Endothelial cell (in vitro differentiated cells): ENCODE results near the gene RNF222. TPM values are rescaled to one million over a fixed set of nuclear protein-coding genes. Genes with fewer than 3 reads are reported as not detected.

Experiments
- DNase-seq: peaks from one replicate; pipeline ENCODE4 v3.0.0; 2021; ENCODE audit warnings: low spot score
- H3K27ac Mint-ChIP-seq: one replicate; pipeline ENCODE4 v1.8.0; 2021; ENCODE audit warnings: mixed read lengths, inconsistent platforms; ENCODE audit not compliant: unreplicated experiment
- H3K27me3 Mint-ChIP-seq: one replicate; pipeline ENCODE4 v1.8.0; 2021; ENCODE audit warnings: mild to moderate bottlenecking, moderate library complexity, mixed read lengths, inconsistent platforms; ENCODE audit not compliant: unreplicated experiment
- H3K36me3 Mint-ChIP-seq: one replicate; pipeline ENCODE4 v1.8.0; 2021; ENCODE audit warnings: mild to moderate bottlenecking, low read depth, mixed read lengths, inconsistent platforms; ENCODE audit not compliant: unreplicated experiment
- H3K4me1 Mint-ChIP-seq: one replicate; pipeline ENCODE4 v1.8.0; 2021; ENCODE audit warnings: mild to moderate bottlenecking, mixed read lengths, inconsistent platforms; ENCODE audit not compliant: unreplicated experiment
- H3K4me3 Mint-ChIP-seq: one replicate; pipeline ENCODE4 v1.8.0; 2021; ENCODE audit warnings: mild to moderate bottlenecking, mixed read lengths, inconsistent platforms; ENCODE audit not compliant: unreplicated experiment
- H3K9me3 Mint-ChIP-seq: one replicate; pipeline ENCODE4 v1.8.0; 2021; ENCODE audit warnings: mixed read lengths, inconsistent platforms; ENCODE audit not compliant: unreplicated experiment
- total RNA-seq: library from RNA; stranded (reverse); fragmentation: NEBNext Ultra II Directional; extraction: Animal tissue kit (Norgen Biotek cat#: 25700); gene quantifications from one replicate; pipeline ENCODE4 v1.2.1, GENCODE V29; 2021; ENCODE audit not compliant: unreplicated experiment
- TF ChIP-seq, protein P1 (sequence below): fragments of 200-600 bp; sonication (generic); IDR thresholded peaks from one replicate; pipeline ENCODE4 v1.5.0; 2021; ENCODE audit warnings: antibody characterized with exemption; ENCODE audit not compliant: unreplicated experiment

Gene RNF222
- total RNA-seq, 1 donor from 2014 or later: not detected

DNA sequence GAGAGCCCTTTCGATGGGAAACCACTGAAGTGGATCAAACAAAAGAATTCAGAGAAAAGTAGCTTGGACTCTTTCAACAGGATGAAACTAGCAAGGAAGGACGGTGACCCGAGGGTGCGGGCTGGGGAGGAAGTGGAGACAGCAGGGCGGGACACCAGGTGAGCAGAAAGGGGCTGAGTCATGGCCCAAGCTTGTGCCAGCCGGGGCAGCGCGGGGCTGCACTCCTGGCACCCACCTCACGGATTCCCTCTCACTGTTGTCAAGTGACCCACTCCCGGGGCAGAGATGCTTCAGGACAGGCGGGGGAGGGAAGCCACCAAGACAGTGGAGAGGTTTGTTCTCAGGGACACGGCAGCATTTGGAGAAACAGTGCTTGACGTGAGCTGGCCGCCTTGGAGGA, 10.7 kb upstream of the RNF222 start:
- TF ChIP-seq, protein P1, sequence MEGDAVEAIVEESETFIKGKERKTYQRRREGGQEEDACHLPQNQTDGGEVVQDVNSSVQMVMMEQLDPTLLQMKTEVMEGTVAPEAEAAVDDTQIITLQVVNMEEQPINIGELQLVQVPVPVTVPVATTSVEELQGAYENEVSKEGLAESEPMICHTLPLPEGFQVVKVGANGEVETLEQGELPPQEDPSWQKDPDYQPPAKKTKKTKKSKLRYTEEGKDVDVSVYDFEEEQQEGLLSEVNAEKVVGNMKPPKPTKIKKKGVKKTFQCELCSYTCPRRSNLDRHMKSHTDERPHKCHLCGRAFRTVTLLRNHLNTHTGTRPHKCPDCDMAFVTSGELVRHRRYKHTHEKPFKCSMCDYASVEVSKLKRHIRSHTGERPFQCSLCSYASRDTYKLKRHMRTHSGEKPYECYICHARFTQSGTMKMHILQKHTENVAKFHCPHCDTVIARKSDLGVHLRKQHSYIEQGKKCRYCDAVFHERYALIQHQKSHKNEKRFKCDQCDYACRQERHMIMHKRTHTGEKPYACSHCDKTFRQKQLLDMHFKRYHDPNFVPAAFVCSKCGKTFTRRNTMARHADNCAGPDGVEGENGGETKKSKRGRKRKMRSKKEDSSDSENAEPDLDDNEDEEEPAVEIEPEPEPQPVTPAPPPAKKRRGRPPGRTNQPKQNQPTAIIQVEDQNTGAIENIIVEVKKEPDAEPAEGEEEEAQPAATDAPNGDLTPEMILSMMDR: no peak
- H3K9me3 Mint-ChIP-seq: no peaks in the 10 kb centered on the region
- no peak overlapping the region for H3K4me3 Mint-ChIP-seq
- no peak overlapping the region for H3K27ac Mint-ChIP-seq
- H3K27me3 Mint-ChIP-seq: peaks cover 10% of the 10 kb centered on the region
- H3K36me3 Mint-ChIP-seq: no peaks in the 10 kb centered on the region
- H3K4me1 Mint-ChIP-seq: peaks cover 6% of the 10 kb centered on the region
- no peak for DNase-seq

DNA sequence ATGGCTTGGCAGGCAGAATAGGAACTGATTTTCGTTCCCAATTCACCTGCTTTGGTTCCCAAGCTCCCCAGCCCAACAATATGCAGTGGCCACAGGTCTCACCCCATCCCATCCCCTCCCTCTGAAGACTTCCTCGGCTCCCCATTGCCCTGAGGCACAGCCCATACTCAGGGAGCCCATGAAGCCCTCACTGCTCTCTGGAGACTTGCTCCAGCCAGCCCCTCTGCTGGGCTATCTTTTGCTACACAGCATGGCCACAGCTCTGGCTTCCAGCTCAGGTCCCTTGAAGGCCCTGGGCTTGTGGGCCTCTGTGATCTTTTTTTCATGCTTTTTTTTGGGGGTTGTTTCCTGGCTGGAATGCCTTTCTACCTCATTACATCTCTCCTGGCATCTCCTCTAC, 8.5 kb upstream of the RNF222 start:
- no peak for DNase-seq
- H3K4me3 Mint-ChIP-seq: no peak overlapping the region
- TF ChIP-seq, protein P1: no peak
- peaks cover 8% of the 10 kb centered on the region for H3K27me3 Mint-ChIP-seq
- peaks cover 6% of the 10 kb centered on the region for H3K4me1 Mint-ChIP-seq
- no peak overlapping the region for H3K27ac Mint-ChIP-seq
- H3K9me3 Mint-ChIP-seq: no peaks in the 10 kb centered on the region
- no peaks in the 10 kb centered on the region for H3K36me3 Mint-ChIP-seq

DNA sequence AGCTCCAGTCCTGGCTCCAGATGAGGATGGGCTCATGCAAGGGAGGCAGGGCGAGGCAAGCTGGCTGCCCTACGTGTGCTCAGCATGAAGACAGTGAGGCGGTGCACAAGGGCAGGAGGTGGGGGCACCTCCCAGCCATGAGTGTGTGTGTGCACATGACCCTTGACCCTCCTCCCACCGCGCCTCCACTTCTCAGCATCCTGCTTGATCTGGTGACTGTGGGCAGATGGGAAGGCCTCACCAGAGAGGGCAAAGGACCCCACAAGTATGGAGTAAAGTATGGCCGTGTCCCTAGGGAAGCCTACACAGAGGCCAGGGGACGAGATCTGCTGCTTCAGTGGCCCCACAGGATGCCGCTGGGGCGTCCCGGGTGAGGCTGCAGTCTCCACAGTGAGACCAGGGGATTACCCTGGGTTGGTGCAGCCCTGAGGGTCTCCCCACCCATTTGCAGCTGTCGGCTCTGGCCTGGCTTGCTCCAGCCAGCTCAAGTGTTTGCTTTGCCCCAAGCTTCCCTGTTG, 7.9 kb upstream of the RNF222 start:
- Mint-ChIP-seq H3K27me3 (peaks cover 4% of the 10 kb centered on the region), H3K4me1 (peaks cover 6% of the 10 kb centered on the region), H3K27ac (no peak overlapping the region), H3K36me3 (no peaks in the 10 kb centered on the region), H3K9me3 (no peaks in the 10 kb centered on the region), H3K4me3 (no peak overlapping the region)
- DNase-seq: no peak
- TF ChIP-seq, protein P1: no peak

DNA sequence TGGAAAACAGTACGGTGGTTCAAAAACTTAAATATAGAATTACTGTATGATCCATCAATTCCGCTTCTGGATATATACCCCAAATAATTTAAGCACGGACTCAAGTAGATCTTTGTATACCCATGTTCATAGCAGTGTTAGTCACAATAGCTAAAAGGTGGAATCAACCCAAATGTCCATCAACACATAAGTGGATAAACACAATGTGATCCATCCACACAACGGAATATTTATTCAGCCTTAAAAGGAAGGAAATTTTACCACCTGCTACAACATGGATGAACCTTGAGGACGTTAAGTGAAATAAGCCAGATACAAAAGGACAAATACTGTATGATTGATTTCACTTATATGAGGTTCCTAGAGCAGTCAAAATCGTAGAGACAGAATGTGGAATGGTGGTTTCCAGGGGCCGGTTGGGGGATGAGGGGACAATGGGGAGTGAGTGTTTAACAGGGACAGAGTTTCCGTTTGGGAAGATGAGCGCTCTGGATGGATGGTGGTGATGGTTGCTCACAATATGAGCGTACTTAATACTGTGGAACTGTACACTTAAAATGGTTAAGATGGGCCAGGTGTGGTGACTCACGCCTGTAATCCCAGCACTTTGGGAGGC, 5.4 kb upstream of the RNF222 start:
- TF ChIP-seq, protein P1: no peak
- H3K4me1 Mint-ChIP-seq: no peaks in the 10 kb centered on the region
- no peak overlapping the region for H3K4me3 Mint-ChIP-seq
- H3K36me3 Mint-ChIP-seq: no peaks in the 10 kb centered on the region
- peaks cover 4% of the 10 kb centered on the region for H3K27me3 Mint-ChIP-seq
- H3K9me3 Mint-ChIP-seq: no peaks in the 10 kb centered on the region
- no peak for DNase-seq
- no peak overlapping the region for H3K27ac Mint-ChIP-seq

DNA sequence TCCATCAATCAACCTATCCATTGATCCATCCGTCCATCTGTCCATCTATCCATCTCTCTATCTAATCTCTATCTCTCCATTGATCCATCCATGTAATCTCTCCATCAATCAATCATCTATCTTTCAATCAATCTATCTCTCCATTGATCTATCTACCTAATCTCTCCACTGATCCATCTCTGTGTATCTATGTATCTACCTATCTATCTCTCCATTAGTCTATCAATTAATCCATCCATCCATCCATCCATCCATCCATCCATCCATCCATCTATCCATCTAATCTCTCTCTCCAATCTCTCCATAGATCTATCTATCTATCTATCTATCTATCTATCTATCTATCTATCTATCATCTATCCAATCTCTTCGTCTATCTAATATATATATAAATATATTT, 3.5 kb upstream of the RNF222 start:
- H3K36me3 Mint-ChIP-seq: no peaks in the 10 kb centered on the region
- H3K4me1 Mint-ChIP-seq: no peaks in the 10 kb centered on the region
- H3K4me3 Mint-ChIP-seq: no peak overlapping the region
- no peaks in the 10 kb centered on the region for H3K9me3 Mint-ChIP-seq
- H3K27me3 Mint-ChIP-seq: peaks cover 1% of the 10 kb centered on the region
- H3K27ac Mint-ChIP-seq: no peak overlapping the region
- TF ChIP-seq, protein P1: no peak
- DNase-seq: no peak
